ENCODE data around the gene WHRN. TPM values are rescaled to one million over a fixed set of nuclear protein-coding genes. Genes with fewer than 3 reads are reported as not detected.

WHRN gene
- total RNA-seq, 1 donor from 2014 or later = 1.1 TPM

DNA sequence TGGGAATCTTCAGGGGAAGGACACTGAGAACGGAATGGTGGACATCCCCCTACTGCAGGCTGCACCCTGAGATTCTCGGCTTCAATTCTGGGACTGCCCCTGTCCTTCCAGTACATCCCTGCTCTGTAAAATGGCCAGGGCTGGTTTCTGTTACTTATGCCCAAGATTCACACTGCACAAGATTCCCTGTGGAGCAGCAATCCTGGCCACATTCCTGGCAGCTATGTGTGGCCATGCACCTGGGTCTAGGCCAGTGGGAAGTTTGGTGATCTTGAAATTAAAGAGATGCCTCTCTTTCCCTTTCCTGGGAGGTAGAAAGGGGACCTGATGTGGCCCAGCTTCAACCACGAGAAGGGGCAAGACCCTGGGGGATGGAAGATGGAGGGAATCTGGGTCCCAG is 27.6 kb downstream of the WHRN start:
- H3K9me3 Mint-ChIP-seq = no peaks in the 10 kb centered on the region
- no peak overlapping the region for H3K4me3 Mint-ChIP-seq
- no peaks in the 10 kb centered on the region for H3K36me3 ChIP-seq
- peaks cover 8% of the 10 kb centered on the region for H3K36me3 Mint-ChIP-seq
- no peaks in the 10 kb centered on the region for H4K20me1 ChIP-seq (ENCODE audit: low read depth)
- no peak overlapping the region for H3K4me3 ChIP-seq
- no peaks in the 10 kb centered on the region for H3K79me2 ChIP-seq (ENCODE audit: low read depth)
- H3K4me2 ChIP-seq = no peak overlapping the region
- H3K27me3 Mint-ChIP-seq (ENCODE audit: insufficient read depth, low read depth) = peaks cover 4% of the 10 kb centered on the region
- no peaks in the 10 kb centered on the region for H3K27me3 ChIP-seq
- DNase-seq (ENCODE audit: low spot score) = no peak
- no peak overlapping the region for H3K27ac Mint-ChIP-seq
- H3K9me3 ChIP-seq (ENCODE audit: low read depth) = no peaks in the 10 kb centered on the region
- H3K4me1 Mint-ChIP-seq = peaks cover 16% of the 10 kb centered on the region
- H2AFZ ChIP-seq (replicated peaks) = no peak overlapping the region
- H3K4me1 ChIP-seq = peaks cover 4% of the 10 kb centered on the region
- no peaks in the 10 kb centered on the region for H3F3A ChIP-seq (ENCODE audit: low read depth)
- H3K9ac ChIP-seq = no peak overlapping the region
- H3K27ac ChIP-seq = no peak overlapping the region
- TF ChIP-seq EZH2 (IDR thresholded peaks at IDR 0.05) (no peak), EZH2phosphoT487 (IDR thresholded peaks at IDR 0.05) (no peak)
- TF ChIP-seq, protein P1, sequence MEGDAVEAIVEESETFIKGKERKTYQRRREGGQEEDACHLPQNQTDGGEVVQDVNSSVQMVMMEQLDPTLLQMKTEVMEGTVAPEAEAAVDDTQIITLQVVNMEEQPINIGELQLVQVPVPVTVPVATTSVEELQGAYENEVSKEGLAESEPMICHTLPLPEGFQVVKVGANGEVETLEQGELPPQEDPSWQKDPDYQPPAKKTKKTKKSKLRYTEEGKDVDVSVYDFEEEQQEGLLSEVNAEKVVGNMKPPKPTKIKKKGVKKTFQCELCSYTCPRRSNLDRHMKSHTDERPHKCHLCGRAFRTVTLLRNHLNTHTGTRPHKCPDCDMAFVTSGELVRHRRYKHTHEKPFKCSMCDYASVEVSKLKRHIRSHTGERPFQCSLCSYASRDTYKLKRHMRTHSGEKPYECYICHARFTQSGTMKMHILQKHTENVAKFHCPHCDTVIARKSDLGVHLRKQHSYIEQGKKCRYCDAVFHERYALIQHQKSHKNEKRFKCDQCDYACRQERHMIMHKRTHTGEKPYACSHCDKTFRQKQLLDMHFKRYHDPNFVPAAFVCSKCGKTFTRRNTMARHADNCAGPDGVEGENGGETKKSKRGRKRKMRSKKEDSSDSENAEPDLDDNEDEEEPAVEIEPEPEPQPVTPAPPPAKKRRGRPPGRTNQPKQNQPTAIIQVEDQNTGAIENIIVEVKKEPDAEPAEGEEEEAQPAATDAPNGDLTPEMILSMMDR (IDR thresholded peaks at IDR 0.05) = no peak

DNA sequence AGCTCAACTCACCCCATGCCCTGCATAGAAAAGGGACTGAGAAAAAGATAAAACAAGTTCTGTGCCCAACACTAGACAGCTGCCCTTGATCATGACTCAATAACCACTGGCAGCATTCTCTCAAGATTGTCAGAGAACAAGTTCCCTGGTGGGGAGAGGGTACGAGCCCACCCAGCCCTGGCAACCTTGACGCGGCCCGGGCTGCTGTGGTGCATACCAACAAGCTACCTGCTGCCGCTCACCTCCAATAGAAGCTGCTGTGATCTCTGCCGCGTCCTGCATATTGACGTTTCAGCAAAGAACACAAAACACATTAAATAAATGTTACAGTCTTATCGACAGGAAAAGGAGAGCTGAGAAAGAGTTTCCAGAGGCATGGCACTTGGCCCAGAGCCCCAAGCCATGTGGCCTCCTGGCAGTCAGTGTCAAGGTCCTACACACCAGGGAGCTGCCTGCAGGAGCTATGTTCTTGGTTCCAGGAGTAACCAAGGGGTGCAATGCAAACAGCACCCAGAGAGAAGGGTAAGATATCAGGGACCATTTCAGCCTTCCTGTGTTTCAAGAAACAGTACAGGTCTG is 28.3 kb downstream of the WHRN start:
- Histone ChIP-seq H4K20me1 (ENCODE audit: low read depth) (no peaks in the 10 kb centered on the region), H3K36me3 (no peaks in the 10 kb centered on the region), H3F3A (ENCODE audit: low read depth) (no peaks in the 10 kb centered on the region), H3K79me2 (ENCODE audit: low read depth) (no peaks in the 10 kb centered on the region), H3K4me3 (no peak overlapping the region), H3K4me2 (no peak overlapping the region), H3K9ac (no peak overlapping the region), H3K27ac (no peak overlapping the region), H3K27me3 (no peaks in the 10 kb centered on the region), H2AFZ (replicated peaks) (no peak overlapping the region), H3K4me1 (peaks cover 4% of the 10 kb centered on the region), H3K9me3 (ENCODE audit: low read depth) (no peaks in the 10 kb centered on the region)
- Mint-ChIP-seq H3K9me3 (no peaks in the 10 kb centered on the region), H3K4me3 (no peak overlapping the region), H3K4me1 (peaks cover 10% of the 10 kb centered on the region), H3K36me3 (peaks cover 8% of the 10 kb centered on the region), H3K27me3 (ENCODE audit: insufficient read depth, low read depth) (peaks cover 4% of the 10 kb centered on the region), H3K27ac (no peak overlapping the region)
- no peak for DNase-seq (ENCODE audit: low spot score)
- TF ChIP-seq EZH2phosphoT487 (IDR thresholded peaks at IDR 0.05) (no peak), EZH2 (IDR thresholded peaks at IDR 0.05) (no peak)
- TF ChIP-seq, protein P1 (IDR thresholded peaks at IDR 0.05) = no peak

DNA sequence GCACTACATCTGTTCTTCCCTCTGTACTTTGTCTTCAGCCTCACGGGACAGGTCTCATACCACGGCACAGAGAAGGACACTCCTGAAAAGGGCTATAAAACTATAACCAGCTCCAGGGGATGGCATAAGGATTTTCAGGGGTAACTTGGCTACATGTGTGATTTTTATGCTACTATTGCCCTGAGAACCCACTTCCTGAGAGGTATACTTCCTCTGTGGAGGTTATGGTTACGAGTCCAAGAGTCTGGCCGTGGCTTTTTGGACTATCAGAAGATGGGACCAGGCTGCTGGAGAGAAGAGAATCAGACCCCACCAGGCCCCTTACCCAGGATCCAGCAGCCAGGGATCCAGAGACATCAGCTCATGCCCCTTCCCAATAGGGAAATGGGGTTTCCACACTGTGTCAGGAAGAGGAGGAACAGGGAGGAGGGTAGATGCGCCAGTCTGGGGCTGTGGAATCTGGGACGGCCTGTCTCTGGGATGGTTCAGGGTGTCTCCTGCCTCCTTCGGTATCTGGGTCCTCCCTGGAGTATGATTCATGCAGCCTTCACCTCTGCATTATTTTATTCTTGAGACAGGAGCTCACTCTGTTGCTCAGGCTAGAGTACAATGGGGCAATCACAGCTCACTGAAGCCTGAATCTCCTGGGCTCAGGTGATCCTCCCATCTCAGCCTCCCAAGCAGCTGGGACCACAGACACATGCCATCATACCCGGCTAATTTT is 29.7 kb downstream of the WHRN start:
- Mint-ChIP-seq H3K27ac (no peak overlapping the region), H3K27me3 (ENCODE audit: insufficient read depth, low read depth) (peaks cover 4% of the 10 kb centered on the region), H3K36me3 (peaks cover 8% of the 10 kb centered on the region), H3K4me3 (no peak overlapping the region), H3K4me1 (peaks cover 9% of the 10 kb centered on the region), H3K9me3 (no peaks in the 10 kb centered on the region)
- Histone ChIP-seq H3K27ac (no peak overlapping the region), H2AFZ (replicated peaks) (no peak overlapping the region), H3K9ac (no peak overlapping the region), H3K9me3 (ENCODE audit: low read depth) (no peaks in the 10 kb centered on the region), H3K27me3 (no peaks in the 10 kb centered on the region), H3K36me3 (no peaks in the 10 kb centered on the region), H4K20me1 (ENCODE audit: low read depth) (no peaks in the 10 kb centered on the region), H3K4me2 (no peak overlapping the region), H3K4me3 (no peak overlapping the region), H3F3A (ENCODE audit: low read depth) (no peaks in the 10 kb centered on the region), H3K79me2 (ENCODE audit: low read depth) (no peaks in the 10 kb centered on the region), H3K4me1 (no peaks in the 10 kb centered on the region)
- no peak for DNase-seq (ENCODE audit: low spot score)
- TF ChIP-seq, protein P1 (IDR thresholded peaks at IDR 0.05) = no peak
- TF ChIP-seq EZH2phosphoT487 (IDR thresholded peaks at IDR 0.05) (no peak), EZH2 (IDR thresholded peaks at IDR 0.05) (no peak)
